HG02798 (cell line): ENCODE data around the gene TMEM250.

Source experiments
- ATAC-seq: cut with Tn5 transposase; IDR thresholded peaks from one replicate; pipeline ENCODE4 v1.9.1; 2021; ENCODE audit warnings: mild to moderate bottlenecking; ENCODE audit not compliant: unreplicated experiment, poor library complexity

The TMEM250 gene

DNA sequence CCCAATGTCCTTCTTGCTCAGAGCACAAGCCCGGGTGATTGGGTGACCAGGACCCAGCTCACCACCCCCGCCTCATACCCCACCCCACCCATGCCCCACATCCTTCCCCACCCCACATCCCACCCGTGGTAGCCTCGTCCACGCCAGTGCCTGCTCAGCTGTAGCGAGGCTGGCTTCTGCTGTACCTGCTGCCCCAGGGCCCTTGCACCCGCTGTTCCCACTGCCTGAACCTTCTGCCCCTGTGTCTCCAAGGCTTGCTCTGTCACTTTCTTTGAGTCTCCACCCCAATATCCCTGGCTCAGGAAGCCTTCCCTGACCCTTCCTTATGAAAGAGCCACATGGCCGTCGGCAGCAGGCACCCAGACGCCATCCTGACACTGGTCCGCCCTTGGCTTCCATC lies 20.5 kb downstream of the TMEM250 start:
- no peak for ATAC-seq

- no peak for ATAC-seq
Measured at GRCh38 chr9:136096505-136097001, 22.1 kb downstream of the TMEM250 start.

- ATAC-seq: peak; percentile 48
Measured at GRCh38 chr9:136095070-136096058, 23.3 kb downstream of the TMEM250 start, which contains the start of gene NACC2. Gene NACC2 (minus strand): TSS chr9:136095289. CDS start chr9:136050521, 44,768 bp downstream.

- ATAC-seq: no peak
Measured at GRCh38 chr9:136093995-136094881, 24.4 kb downstream of the TMEM250 start.

DNA sequence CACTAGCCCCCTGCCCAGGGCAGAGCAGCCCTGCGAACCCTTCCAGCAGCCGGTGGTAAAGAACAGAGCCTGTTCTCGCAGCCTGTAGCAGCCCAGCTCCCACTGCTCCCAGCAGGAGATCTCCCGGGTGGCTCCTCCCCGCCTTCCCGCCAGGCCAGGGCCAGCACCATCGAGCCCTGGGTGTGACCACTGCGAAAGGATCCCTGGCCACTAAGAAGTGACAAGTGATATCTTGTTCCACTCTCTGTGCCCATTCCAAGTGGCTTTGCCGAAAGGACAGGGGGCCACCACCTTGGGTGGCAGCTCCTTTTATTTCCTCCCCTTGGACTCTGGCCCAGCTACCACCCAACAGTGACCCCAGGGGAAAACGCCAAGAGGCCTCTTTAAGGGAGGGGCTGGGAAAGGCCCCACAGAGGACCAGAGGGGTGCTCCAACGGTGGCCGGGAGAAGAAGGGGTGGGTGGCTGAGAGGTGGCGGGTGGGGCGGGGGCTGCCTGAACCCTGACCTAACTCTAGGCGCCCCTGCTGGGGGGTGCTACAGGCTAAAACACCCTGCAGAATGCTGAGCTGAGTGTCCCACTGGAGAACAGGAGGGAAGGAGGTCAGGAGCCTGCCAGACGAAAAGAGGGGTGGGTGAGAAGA lies 25.2 kb downstream of the TMEM250 start:
- ATAC-seq: no peak

DNA sequence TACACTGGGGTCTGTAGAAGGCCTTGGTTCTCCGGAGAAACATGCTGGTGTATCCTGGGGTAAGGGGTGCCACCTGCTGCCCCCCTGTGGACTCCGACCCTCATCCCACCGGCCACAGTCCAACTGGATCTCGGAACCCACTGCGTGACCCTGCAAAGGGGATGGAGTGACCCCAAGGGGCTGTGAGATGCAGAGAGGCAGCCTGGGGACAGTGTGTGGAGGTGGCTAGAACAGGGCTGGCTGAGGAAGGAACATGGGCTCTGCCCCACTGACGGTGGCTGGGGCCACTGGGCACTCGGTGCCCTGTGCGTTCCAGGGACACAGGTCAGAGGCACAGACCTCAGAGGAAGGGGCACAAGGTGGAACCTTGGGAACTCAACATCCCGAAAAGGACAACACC lies 25.9 kb downstream of the TMEM250 start:
- no peak for ATAC-seq

- ATAC-seq: no peak
Measured at GRCh38 chr9:136092353-136092650, 26.4 kb downstream of the TMEM250 start.

DNA sequence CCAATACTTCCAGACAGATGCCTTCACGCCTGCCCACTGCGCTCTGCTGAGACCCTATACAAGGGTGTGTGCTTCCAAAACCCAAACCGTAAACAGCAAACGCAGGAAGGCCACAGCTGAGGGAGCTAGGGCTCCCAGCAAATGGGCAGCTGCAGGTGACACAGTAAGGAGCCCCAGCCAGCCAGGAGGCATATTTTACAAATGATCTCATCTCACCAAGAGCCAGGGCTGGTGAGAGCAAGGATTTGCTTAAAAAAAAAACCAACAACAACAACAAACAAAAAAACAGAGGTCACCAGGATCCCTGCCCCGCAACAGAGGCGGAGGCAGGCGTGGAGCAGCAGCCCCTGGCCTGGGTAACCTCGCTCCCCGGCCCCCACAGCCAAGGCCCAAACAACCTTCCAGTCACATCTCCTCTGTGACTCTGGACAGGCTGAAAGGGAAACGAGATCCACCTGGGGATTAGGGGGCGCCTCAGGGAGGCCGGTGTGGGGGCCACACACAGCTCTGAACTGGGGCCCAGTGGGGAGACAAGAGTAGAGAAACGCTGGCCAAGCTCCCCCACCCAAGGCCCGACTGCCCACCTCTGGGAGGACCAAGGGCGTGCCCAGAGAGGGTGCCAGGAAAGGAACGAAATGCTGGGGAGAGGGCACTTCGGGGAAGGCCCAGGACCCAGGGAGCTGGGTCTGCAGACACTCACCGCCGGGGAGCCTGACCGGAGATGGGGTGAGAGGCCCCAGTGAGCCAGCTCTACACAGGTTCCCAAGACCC lies 26.9 kb downstream of the TMEM250 start:
- no peak for ATAC-seq

GRCh38 chr9:136090768-136091581 lies 27.7 kb downstream of the TMEM250 start:
- ATAC-seq: no peak

GRCh38 chr9:136090056-136090735 lies 28.5 kb downstream of the TMEM250 start:
- no peak for ATAC-seq

- ATAC-seq: no peak
Measured at GRCh38 chr9:136089697-136090045, 29.0 kb downstream of the TMEM250 start.

- no peak for ATAC-seq
Measured at GRCh38 chr9:136088939-136089696, 29.6 kb downstream of the TMEM250 start.

GRCh38 chr9:136088481-136088938 lies 30.2 kb downstream of the TMEM250 start:
- no peak for ATAC-seq

DNA sequence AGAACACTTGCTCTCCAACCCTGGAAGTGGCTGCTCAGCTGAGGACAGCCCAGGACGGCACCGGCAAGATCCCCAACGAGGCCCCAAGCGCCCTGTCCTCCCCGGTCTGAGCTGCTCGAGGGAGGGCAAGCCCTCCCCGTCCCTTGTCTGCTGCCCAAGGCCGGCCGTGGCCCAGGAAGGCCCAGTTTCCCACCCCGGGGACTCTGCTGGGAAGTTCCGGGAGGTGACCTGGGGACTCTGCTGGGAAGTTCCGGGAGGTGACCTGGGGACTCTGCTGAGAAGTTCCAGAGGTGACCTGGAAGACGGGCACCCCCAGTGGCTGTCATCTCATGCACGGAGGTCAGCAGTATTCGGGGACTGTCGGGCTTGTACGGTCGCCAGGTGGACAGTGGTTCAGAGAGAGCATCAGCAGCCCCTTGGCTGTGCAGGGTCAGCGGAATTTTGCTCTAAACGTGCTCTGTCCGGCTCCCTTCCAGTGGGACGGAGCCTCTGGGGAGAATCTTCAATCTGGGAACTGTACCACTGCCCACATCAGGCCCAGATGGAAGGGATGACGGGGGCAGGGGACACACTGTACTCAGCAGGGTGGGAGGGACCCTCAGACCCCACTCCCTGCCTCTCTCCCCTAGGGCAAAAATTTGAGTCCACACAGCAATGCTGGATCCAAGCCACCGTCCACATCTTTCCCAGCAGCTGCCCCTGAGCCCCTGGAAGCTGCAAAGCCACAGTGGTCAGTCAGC lies 30.8 kb downstream of the TMEM250 start:
- no peak for ATAC-seq

DNA sequence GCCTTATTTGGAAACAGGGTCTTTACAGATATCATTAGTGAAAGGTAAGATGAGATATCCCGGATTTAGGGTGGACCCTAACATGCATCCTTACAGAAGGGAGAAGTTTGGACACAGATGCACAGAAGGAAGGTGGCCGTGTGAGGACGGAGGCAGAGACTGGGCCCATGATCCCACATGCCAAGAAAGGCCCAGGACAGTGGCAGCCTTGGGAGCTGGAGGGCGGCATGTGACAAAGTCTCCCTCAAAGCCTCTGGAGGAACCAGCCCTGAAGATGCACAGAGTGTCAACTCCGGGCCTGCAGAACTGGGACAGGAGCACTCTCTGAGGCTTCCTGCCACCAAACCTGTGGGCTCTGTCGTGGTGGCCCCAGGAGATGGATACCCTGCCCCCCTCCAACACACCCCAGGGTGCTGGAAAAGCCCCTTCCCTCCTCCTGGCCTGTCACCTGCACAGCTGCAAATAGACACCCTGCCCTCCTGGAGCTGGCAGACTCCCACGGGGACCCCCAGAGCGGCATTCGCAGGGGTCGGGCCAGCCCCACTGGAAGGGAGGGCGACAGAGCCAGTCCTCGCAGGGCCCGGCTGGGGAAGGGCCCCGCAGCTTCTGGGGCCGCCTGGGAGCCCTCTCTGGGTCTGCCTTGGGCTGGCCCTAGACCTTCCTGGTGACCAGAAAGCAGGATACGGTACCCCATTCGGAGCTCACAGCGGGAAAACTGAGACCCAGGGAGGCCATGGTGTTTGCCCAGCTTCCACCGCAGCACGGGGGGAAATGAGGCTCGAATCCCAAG lies 31.5 kb downstream of the TMEM250 start:
- no peak for ATAC-seq

DNA sequence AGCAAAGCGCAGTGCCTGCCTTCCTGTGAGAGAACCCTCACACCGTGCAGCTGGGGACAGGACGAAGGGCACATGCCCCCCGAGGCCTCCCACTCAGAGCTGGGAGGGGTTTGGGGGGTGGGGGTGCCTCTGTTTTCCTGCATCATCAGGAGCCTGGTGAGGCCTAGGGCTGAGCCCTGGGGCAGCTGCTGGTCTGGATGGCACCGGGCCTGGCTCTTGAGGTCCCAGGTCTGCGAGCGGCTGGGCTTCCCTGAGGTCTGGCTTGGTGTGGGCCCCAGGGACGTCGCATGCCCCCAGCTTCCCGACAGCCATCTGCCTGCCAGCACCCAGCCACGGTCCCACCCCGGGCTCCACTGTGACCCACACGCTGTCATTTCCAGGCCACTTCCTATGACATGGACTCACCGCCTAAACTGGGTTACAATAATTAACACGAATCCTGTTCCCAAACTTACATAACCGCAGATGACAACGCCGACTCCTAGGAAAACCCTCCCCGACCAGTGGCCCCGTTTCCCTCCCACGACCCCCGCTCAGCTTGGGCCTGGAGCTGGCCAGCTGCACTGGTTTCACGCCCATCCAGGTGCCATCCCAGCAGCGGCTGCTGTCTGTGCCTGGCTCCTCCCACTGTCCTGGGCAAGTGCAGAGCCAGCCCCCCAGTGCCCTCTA lies 32.3 kb downstream of the TMEM250 start:
- no peak for ATAC-seq
